ENCODE data around the gene SORCS2. TPM values are rescaled to one million over a fixed set of nuclear protein-coding genes. Genes with fewer than 3 reads are reported as not detected.

SORCS2 gene
- total and polyA plus RNA-seq, 2 of the 8 experiments (the other 6 are each of a cell fraction or from before 2014, with no cell fraction given) = 0.36 to 1.8 TPM

DNA sequence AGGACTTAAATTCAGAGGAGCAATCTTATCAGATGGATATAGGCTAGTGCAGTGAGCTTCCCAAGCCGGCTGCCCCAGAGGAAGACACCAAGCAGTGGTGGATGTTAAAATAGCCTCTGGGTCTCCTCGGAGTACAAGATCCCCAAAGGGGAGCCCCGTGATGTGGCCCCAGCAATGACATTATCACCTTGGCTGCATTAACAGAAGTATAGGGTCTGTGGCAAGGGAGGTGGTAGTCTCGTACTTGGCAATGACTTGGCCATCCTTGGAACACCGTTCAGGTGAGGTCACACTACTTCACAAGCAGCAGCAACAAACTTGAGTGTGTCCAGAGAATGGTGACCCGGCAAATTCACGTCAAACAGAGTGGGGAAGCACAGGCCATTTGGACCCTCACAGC lies 174.6 kb downstream of the SORCS2 start:
- Histone ChIP-seq H3K9me3 (ENCODE audit: insufficient read depth in 2 of 2, low read depth in 1 of 2, low read length in 1 of 2) (no peaks in the 10 kb centered on the region), H2BK120ac (replicated peaks; ENCODE audit: low read depth, low read length) (no peak overlapping the region), H4K8ac (ENCODE audit: extremely low read depth, insufficient read depth, low read length) (no peak overlapping the region), H3K56ac (replicated peaks; ENCODE audit: insufficient read length, low read depth, low read length) (no peak overlapping the region), H3K23me2 (ENCODE audit: low read depth, low read length) (peaks cover 8% of the 10 kb centered on the region; the same call in 1 of the 2 replicates), H2AK5ac (ENCODE audit: low read depth, low read length) (no peak overlapping the region), H3K79me1 (ENCODE audit: low read depth, low read length) (no peaks in the 10 kb centered on the region), H2BK15ac (ENCODE audit: low read length) (no peak overlapping the region), H3K4me1 (replicated peaks in 1 of 4; ENCODE audit: control insufficient read depth in 3 of 4, insufficient read depth in 4 of 4, low read length in 3 of 4) (peaks cover 0 to 2% (median under 1%) of the 10 kb centered on the region in 4 experiments; a peak in 3 of 7 replicates), H3K9ac (replicated peaks in 1 of 4; ENCODE audit: extremely low read depth in 1 of 4, low read depth in 3 of 4, low read length in 3 of 4) (no peak overlapping the region), H2BK20ac (ENCODE audit: low read length) (no peak overlapping the region), H3K18ac (ENCODE audit: extremely low read depth, low read length) (no peak overlapping the region), H4K5ac (ENCODE audit: insufficient read length, low read depth, low read length) (no peak overlapping the region), H3K4me3 (ENCODE audit: extremely low read depth in 1 of 4, insufficient read depth in 2 of 4, low read depth in 3 of 4, low read length in 4 of 4) (no peak overlapping the region), H2BK12ac (ENCODE audit: low read depth, low read length) (no peak overlapping the region), H3K14ac (ENCODE audit: insufficient read length) (no peak overlapping the region), H3K4ac (replicated peaks; ENCODE audit: insufficient read length, low read depth, low read length) (no peak overlapping the region), H2AFZ (ENCODE audit: low read length) (no peak overlapping the region), H4K20me1 (replicated peaks in 1 of 2; ENCODE audit: control insufficient read depth in 1 of 2, insufficient read depth in 2 of 2, low read length in 2 of 2) (peaks cover 0 to 11% of the 10 kb centered on the region in 2 experiments), H3K27ac (ENCODE audit: low read depth, low read length) (no peak overlapping the region), H3K4me2 (ENCODE audit: insufficient read depth in 1 of 2, low read depth in 2 of 2, low read length in 2 of 2) (no peak overlapping the region), H4K91ac (replicated peaks; ENCODE audit: insufficient read length, low read length) (no peak overlapping the region), H2BK5ac (ENCODE audit: low read depth, low read length) (no peak overlapping the region), H3K27me3 (replicated peaks in 1 of 4; ENCODE audit: control insufficient read depth in 3 of 4, extremely low read depth in 1 of 4, insufficient read depth in 3 of 4, low read length in 3 of 4) (no peaks in the 10 kb centered on the region), H3K36me3 (ENCODE audit: control insufficient read depth in 2 of 4, insufficient read depth in 4 of 4, low read length in 3 of 4) (no peaks in the 10 kb centered on the region), H3K79me2 (ENCODE audit: control insufficient read depth in 1 of 2, insufficient read depth in 2 of 2, low read length in 2 of 2) (no peaks in the 10 kb centered on the region), H3K23ac (ENCODE audit: insufficient read length) (no peak overlapping the region)
- DNase-seq (ENCODE audit: low read depth in 1 of 2, low spot score in 2 of 2) = no peak
- WGBS, 2 experiments (ENCODE audit: extremely low coverage in 1 of 2, insufficient coverage in 1 of 2, insufficient read length in 1 of 2, insufficient replicate concordance in 2 of 2, low coverage in 1 of 2, low lambda C conversion rate in 2 of 2, missing lambda C conversion rate in 1 of 2) = 89% methylated on average over 7 of the region's 7 CpGs; no CpG with 5 or more reads in 1 of the 2 experiments
- FAIRE-seq = no peak
- ChIA-PET CTCF (ENCODE audit: partially characterized antibody) (interaction anchor here (0.9 to 3.4 kb wide), 3 partner anchors 12 to 71 kb away, joined by 3 to 15 read pairs (median 3); no protein-coding TSS in a partner anchor), POLR2A (ENCODE audit: partially characterized antibody) (no interaction called here)
- TF ChIP-seq MAFK (IDR thresholded peaks at IDR 0.05; ENCODE audit: low read depth, low read length) = no peak
- no peak for TF ChIP-seq HDAC6 (IDR thresholded peaks at IDR 0.05; ENCODE audit: low read depth, low read length)
- TF ChIP-seq, protein P1, sequence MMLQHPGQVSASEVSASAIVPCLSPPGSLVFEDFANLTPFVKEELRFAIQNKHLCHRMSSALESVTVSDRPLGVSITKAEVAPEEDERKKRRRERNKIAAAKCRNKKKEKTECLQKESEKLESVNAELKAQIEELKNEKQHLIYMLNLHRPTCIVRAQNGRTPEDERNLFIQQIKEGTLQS (IDR thresholded peaks at IDR 0.05; ENCODE audit: insufficient read depth, low read depth, low read length) = no peak
- TF ChIP-seq SP4 (IDR thresholded peaks at IDR 0.05; ENCODE audit: low read length) = no peak
- TF ChIP-seq CBX8 (IDR thresholded peaks at IDR 0.05; ENCODE audit: borderline replicate concordance, low read depth, low read length) = no peak
- TF ChIP-seq TEAD4 (IDR thresholded peaks at IDR 0.05; ENCODE audit: low read depth, low read length) = no peak
- TF ChIP-seq, protein P2, sequence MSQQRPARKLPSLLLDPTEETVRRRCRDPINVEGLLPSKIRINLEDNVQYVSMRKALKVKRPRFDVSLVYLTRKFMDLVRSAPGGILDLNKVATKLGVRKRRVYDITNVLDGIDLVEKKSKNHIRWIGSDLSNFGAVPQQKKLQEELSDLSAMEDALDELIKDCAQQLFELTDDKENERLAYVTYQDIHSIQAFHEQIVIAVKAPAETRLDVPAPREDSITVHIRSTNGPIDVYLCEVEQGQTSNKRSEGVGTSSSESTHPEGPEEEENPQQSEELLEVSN (IDR thresholded peaks at IDR 0.05) = no peak
- TF ChIP-seq KDM1A (IDR thresholded peaks at IDR 0.05; ENCODE audit: borderline replicate concordance, low read length) = no peak
- TF ChIP-seq SRF (IDR thresholded peaks at IDR 0.05; ENCODE audit: low read depth, low read length) = no peak
- TF ChIP-seq SIRT6 (IDR thresholded peaks at IDR 0.05; ENCODE audit: low read length) = no peak
